ENCODE data around the gene SPATA3. TPM values are rescaled to one million over a fixed set of nuclear protein-coding genes. Genes with fewer than 3 reads are reported as not detected.

Gene SPATA3
- total RNA-seq (2014; rRNA removed; shearing (Covaris generic)), result not detected in 2 replicates

GRCh38 chr2:230995821-230996220, at the start of gene SPATA3:
Gene SPATA3 (plus strand): TSS chr2:230996121. CDS start chr2:230996234, 113 bp downstream.

GRCh38 chr2:231037202-231037730, 41.3 kb downstream of the SPATA3 start, which contains the start of gene C2orf72:
Gene C2orf72 (plus strand): TSS chr2:231037523. CDS start chr2:231037566, 43 bp downstream.

GRCh38 chr2:231056453-231057416, 60.8 kb downstream of the SPATA3 start, which contains the start of gene PSMD1:
Gene PSMD1 (plus strand): TSS chr2:231056867. CDS start chr2:231057026, 159 bp downstream.

Other genes starting within 250 kb of the SPATA3 start
- 95.9 and 106 TPM in 2 replicates for gene ITM2C, start 131.2 kb upstream of the SPATA3 start, total RNA-seq (2014; rRNA removed; shearing (Covaris generic))
- gene GPR55, start 70.9 kb upstream of the SPATA3 start, total RNA-seq (2014; rRNA removed; shearing (Covaris generic)), result 0.53 and 0.94 TPM in 2 replicates
- 0.23 and 0.40 TPM in 2 replicates for gene C2orf72, start 41.4 kb downstream of the SPATA3 start, total RNA-seq (2014; rRNA removed; shearing (Covaris generic))
- 56.2 and 62.8 TPM in 2 replicates for gene PSMD1, start 60.7 kb downstream of the SPATA3 start, total RNA-seq (2014; rRNA removed; shearing (Covaris generic))
- gene HTR2B, start 128.9 kb downstream of the SPATA3 start, total RNA-seq (2014; rRNA removed; shearing (Covaris generic)), result not detected in 2 replicates
- 26.9 and 37.6 TPM in 2 replicates for gene ARMC9, start 202.5 kb downstream of the SPATA3 start, total RNA-seq (2014; rRNA removed; shearing (Covaris generic))

All from A375 (cell line).